ENCODE data around the gene PRKCH.

GRCh38 chr14:61530296-61530695 lies 208.9 kb downstream of the PRKCH start:
- TF ChIP-seq, protein P1, sequence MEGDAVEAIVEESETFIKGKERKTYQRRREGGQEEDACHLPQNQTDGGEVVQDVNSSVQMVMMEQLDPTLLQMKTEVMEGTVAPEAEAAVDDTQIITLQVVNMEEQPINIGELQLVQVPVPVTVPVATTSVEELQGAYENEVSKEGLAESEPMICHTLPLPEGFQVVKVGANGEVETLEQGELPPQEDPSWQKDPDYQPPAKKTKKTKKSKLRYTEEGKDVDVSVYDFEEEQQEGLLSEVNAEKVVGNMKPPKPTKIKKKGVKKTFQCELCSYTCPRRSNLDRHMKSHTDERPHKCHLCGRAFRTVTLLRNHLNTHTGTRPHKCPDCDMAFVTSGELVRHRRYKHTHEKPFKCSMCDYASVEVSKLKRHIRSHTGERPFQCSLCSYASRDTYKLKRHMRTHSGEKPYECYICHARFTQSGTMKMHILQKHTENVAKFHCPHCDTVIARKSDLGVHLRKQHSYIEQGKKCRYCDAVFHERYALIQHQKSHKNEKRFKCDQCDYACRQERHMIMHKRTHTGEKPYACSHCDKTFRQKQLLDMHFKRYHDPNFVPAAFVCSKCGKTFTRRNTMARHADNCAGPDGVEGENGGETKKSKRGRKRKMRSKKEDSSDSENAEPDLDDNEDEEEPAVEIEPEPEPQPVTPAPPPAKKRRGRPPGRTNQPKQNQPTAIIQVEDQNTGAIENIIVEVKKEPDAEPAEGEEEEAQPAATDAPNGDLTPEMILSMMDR (IDR thresholded peaks at IDR 0.05): no peak
- TF ChIP-seq POLR2A (IDR thresholded peaks at IDR 0.05): no peak
- TF ChIP-seq POLR2AphosphoS5 (IDR thresholded peaks at IDR 0.05): no peak
